ENCODE data around the gene GORASP1. TPM values are rescaled to one million over a fixed set of nuclear protein-coding genes. Genes with fewer than 3 reads are reported as not detected.
"Not testable (repeated sequence)": the region's sequence is repeated elsewhere in the genome, so short reads cannot be mapped to it uniquely, and the experiment has no call there.

Gene GORASP1
- polyA plus RNA-seq, 3 donors, result 29.4 to 40.1 (median 34.4) TPM

- WGBS, 3 donors, result 77 to 81% (median 78%) methylated on average over 7 of the region's 7 CpGs
- H3K27ac ChIP-seq (ENCODE audit: low read depth, low read length), result no peak overlapping the region
These were observed 12.4 kb downstream of the GORASP1 start for GRCh38 chr3:39094851-39095677.

- no peak overlapping the region for H3K27ac ChIP-seq (ENCODE audit: low read depth, low read length)
- WGBS, 3 donors, result 93 to 96% (median 94%) methylated on average over 2 of the region's 2 CpGs
These were observed 16.5 kb downstream of the GORASP1 start for GRCh38 chr3:39090922-39091321.

GRCh38 chr3:39088889-39089288, 18.5 kb downstream of the GORASP1 start:
- H3K27ac ChIP-seq (ENCODE audit: low read depth, low read length), result no peak overlapping the region
- WGBS, 3 donors, result 82 to 93% (median 87%) methylated on average over 3 of the region's 3 CpGs

DNA sequence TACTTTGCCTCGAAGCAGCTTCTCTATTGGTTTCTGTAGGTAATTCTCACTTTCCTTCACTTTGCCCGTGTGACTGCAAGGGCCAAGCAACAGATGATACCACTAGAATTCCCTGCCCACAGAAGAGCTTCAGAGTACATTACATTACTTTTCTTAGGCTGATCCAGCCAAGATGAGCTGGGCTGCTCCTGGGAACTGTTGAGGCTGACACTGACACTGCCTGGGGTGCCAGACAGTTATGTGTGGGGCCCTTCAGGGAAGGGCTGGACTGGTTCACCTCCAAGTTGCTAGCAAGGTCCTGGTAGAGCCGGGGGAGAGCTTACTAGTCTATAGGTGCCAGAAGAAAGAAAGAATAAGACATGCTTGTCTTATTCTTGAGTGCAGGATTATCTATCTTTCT, 19.0 kb downstream of the GORASP1 start:
- H3K27ac ChIP-seq (ENCODE audit: low read depth, low read length), result no peak overlapping the region
- WGBS, 3 donors, result 87 to 94% (median 91%) methylated on average over 3 of the region's 3 CpGs

GRCh38 chr3:39086144-39086543, 21.3 kb downstream of the GORASP1 start:
- WGBS, 3 donors, result 86 to 91% (median 90%) methylated on average over 4 of the region's 4 CpGs

GRCh38 chr3:39082666-39083313, 24.6 kb downstream of the GORASP1 start:
- peak overlapping the region; percentile 33 for H3K27ac ChIP-seq (ENCODE audit: low read depth, low read length)
- 95 to 97% (median 96%) methylated on average over 4 of the region's 4 CpGs for WGBS, 3 donors

More at GRCh38 chr3:39086144-39086543, 21.3 kb downstream of the GORASP1 start:
- H3K27ac ChIP-seq (ENCODE audit: low read depth, low read length), result no peak overlapping the region

DNA sequence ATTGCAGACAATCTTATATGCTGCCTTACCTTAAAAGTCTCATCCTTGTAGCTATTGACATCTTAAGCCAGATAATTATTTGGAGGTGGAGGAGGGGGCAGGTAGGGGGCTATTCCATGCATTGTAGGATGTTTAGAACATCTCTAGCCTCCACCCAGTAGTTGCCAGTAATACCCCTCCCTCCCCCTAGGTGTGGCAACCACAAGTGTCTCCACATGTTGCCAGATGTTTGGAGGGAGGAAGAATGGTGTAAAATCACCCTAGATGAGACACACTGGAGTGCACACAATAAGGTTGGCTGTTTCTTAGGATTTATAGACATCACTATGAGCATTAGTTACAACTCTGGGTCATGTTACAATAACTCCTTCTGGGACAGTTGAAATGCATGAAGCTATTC, 27.4 kb downstream of the GORASP1 start:
- H3K27ac ChIP-seq (ENCODE audit: low read depth, low read length), result no peak overlapping the region

DNA sequence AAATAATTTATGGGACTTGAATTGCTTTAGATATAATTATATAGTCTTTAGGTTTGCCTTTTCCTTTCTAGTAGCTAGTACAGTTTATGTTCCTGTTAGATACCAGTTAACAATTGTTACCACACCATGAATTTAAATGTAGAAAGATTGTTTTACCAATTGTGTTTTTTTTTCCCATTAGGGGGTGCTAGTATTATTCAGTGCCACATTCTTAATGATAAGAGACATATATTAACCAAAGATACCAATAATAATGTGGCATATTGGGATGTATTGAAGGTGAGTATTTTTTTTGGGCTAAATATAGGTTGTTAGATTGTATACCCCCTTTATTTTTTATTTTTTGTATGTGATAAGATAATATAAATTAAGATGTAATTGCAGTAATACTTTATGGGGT, 27.9 kb downstream of the GORASP1 start:
- H3K27ac ChIP-seq (ENCODE audit: low read depth, low read length), result no peak overlapping the region

GRCh38 chr3:39075910-39076309, 31.5 kb downstream of the GORASP1 start:
- 94 to 99% (median 98%) methylated on average over 10 of the region's 10 CpGs for WGBS, 3 donors
- H3K27ac ChIP-seq (ENCODE audit: low read depth, low read length), result no peak overlapping the region

- WGBS, 3 donors, result 92 to 93% (median 93%) methylated on average over 3 of the region's 3 CpGs
- no peak overlapping the region for H3K27ac ChIP-seq (ENCODE audit: low read depth, low read length)
These were observed 38.9 kb downstream of the GORASP1 start for GRCh38 chr3:39068556-39068955.

- 61 to 64% (median 62%) methylated on average over 1 of the region's 1 CpG for WGBS, 3 donors
- no peak overlapping the region for H3K27ac ChIP-seq (ENCODE audit: low read depth, low read length)
These were observed 40.1 kb downstream of the GORASP1 start for GRCh38 chr3:39067286-39067685.

DNA sequence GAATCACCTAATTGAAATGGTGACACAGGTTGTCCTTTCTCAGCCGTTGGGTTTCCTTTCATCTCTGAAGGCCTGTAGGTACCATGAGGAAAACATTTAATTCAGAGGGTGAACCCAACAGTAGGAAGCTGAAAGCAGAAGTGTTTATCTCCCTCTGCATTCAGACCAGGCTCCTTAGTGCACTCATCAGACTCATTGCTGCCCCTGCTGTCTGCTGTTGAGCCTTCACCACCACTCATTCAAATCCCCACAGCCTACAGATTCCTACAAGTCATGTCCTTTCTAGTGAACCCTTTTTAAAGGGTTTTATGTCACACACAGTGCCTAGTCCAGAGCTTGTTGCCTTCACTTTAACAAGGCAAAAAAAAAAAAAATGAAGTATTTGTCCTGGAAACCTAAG, 42.2 kb downstream of the GORASP1 start:
- H3K27ac ChIP-seq (ENCODE audit: low read depth, low read length), result no peak overlapping the region
- 23 to 32% (median 27%) methylated on average over 1 of the region's 1 CpG for WGBS, 3 donors

GRCh38 chr3:39064646-39065045, 42.8 kb downstream of the GORASP1 start:
- no peak overlapping the region for H3K27ac ChIP-seq (ENCODE audit: low read depth, low read length)
- WGBS, 3 donors, result 91 to 97% (median 94%) methylated on average over 1 of the region's 1 CpG

DNA sequence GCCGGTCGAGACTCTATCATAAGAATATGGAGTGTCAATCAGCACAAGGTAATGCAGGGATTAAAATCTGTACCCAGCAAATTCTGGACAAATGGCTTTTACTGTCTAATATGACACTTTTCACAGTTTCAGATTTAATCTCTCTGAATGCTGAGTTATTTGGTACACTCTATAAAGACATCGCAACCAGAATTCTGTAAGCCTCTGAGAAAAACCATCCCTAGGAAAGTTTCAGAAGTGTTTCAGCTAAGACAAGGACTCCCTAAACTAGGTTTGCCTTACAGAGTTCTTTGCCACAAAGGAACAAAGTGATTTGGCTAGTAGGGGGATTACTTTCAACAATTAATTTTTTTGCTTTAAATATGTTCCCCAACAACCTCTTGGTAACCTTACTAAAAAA, 44.3 kb downstream of the GORASP1 start:
- H3K27ac ChIP-seq (ENCODE audit: low read depth, low read length), result no peak overlapping the region
- 92 to 96% (median 95%) methylated on average over 3 of the region's 3 CpGs for WGBS, 3 donors

DNA sequence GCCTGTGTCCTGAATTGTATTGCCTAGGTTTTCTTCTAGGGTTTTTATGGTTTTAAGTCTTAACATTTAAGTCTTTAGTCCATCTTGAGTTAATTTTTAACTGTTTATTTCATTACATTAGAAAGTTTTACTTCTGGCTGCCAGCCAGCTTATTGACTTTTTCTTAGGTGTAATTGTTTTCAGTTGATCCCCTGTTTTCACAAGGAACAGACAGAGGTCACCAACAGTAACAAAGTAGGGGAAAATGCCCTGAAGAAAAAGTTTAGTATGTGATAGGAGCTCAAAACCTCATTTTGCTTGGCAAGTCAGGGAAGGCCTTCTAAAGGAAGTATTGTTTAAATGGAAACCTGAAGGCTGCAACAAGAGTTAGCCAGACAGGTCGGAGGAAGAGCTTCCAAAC, 45.2 kb downstream of the GORASP1 start:
- H3K27ac ChIP-seq (ENCODE audit: low read depth, low read length), result no peak overlapping the region
- 70 to 88% (median 86%) methylated on average over 1 of the region's 1 CpG for WGBS, 3 donors

- WGBS, 3 donors, result 89 to 93% (median 92%) methylated on average over 2 of the region's 2 CpGs
- not testable (repeated sequence) for H3K27ac ChIP-seq (ENCODE audit: low read depth, low read length)
These were observed 46.2 kb downstream of the GORASP1 start for GRCh38 chr3:39061228-39061627.

- H3K27ac ChIP-seq (ENCODE audit: low read depth, low read length), result no peak overlapping the region
- WGBS, 3 donors, result 85 to 91% (median 90%) methylated on average over 3 of the region's 3 CpGs
These were observed 51.3 kb downstream of the GORASP1 start for GRCh38 chr3:39056151-39056550.

DNA sequence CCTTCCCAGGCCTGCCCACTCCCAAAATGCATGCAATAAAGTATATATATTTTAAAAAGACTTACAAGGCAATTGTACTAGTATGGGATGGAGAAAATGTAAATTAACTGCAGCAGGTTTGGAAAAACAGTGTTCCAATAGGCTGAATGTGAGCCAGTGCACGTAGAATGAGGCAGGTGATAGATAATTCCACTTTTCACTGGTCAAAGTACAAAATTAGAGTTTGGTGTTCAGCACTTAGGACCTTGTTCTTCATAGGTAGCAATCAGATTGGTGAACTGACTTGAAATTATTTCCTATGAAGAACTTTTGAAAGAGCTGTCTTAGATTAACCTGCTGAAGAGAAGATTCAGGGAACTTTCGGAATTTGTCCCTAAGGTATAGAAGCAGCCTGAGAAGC, 53.7 kb downstream of the GORASP1 start:
- 60 to 89% (median 87%) methylated on average over 2 of the region's 2 CpGs for WGBS, 3 donors

DNA sequence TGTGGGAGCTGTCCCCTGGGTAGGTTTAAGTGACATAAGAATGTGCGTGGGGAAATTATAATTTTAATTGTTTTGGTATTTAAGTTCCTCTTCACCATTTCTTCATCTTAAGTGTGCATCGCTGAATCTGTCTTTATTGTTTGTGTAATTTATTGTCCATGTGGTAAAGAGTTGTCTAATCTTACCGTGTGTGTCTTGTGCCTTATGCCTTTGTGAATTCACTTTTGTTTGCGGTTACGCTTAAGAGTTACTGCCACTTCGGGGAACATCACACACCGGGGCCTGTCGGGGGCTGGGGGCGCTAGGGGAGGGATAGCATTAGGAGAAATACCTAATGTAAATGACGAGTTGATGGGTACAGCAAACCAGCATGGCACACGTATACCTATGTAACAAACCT, 54.8 kb downstream of the GORASP1 start:
- no peak overlapping the region for H3K27ac ChIP-seq (ENCODE audit: low read depth, low read length)
- 2% methylated on average over 11 of the region's 11 CpGs for WGBS, 3 donors

More for the DNA sequence above, 53.7 kb downstream of the GORASP1 start:
- no peak overlapping the region for H3K27ac ChIP-seq (ENCODE audit: low read depth, low read length)

Measured in adipose tissue (tissue), 3 donors.